ENCODE results near the gene MTFR1L.

The MTFR1L gene

GRCh38 chr1:25844536-25845337 is 25.0 kb downstream of the MTFR1L start:
- TF ChIP-seq CTCF (IDR thresholded peaks at IDR 0.05; ENCODE audit: extremely low read depth, missing control alignments), result no peak
- DNase-seq (ENCODE audit: low spot score), result no peak

GRCh38 chr1:25845664-25846063 is 25.9 kb downstream of the MTFR1L start:
- DNase-seq (ENCODE audit: low spot score), result no peak
- TF ChIP-seq CTCF (IDR thresholded peaks at IDR 0.05; ENCODE audit: extremely low read depth, missing control alignments), result no peak

GRCh38 chr1:25847929-25848328 is 28.2 kb downstream of the MTFR1L start:
- no peak for TF ChIP-seq CTCF (IDR thresholded peaks at IDR 0.05; ENCODE audit: extremely low read depth, missing control alignments)
- DNase-seq (ENCODE audit: low spot score), result no peak

GRCh38 chr1:25848531-25848930 is 28.8 kb downstream of the MTFR1L start:
- TF ChIP-seq CTCF (IDR thresholded peaks at IDR 0.05; ENCODE audit: extremely low read depth, missing control alignments), result no peak
- DNase-seq (ENCODE audit: low spot score), result no peak

DNA sequence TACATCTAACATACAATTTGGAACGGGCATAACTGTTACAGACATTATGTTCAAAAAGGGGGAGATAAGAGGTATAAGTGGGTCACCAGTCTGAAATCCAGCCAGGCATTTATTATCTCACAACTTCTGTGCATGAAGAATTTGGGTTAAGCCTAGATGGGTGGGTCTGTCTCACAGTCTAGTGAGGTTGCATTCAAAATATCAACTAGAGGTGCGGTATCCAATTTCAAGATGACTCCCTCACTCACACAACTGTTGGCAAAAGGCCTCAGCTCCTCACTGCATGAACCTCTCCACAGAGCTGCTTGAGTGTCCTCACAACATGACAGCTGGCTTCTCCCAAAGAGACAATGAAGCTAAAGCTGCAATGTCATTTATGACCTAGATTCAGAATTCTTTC is 34.8 kb downstream of the MTFR1L start:
- TF ChIP-seq CTCF (IDR thresholded peaks at IDR 0.05; ENCODE audit: extremely low read depth, missing control alignments), result no peak
- DNase-seq (ENCODE audit: low spot score), result no peak

GRCh38 chr1:25856856-25857255 is 37.1 kb downstream of the MTFR1L start:
- TF ChIP-seq CTCF (IDR thresholded peaks at IDR 0.05; ENCODE audit: extremely low read depth, missing control alignments), result no peak
- DNase-seq (ENCODE audit: low spot score), result no peak

- DNase-seq (ENCODE audit: low spot score), result no peak
- no peak for TF ChIP-seq CTCF (IDR thresholded peaks at IDR 0.05; ENCODE audit: extremely low read depth, missing control alignments)
These were observed 38.7 kb downstream of the MTFR1L start for GRCh38 chr1:25858494-25858893.

Data from GM20000 (cell line).